Measurements from ENCODE around the gene ACSM5.

- TF ChIP-seq CTCF (IDR thresholded peaks at IDR 0.05) (no peak), POLR2A (IDR thresholded peaks at IDR 0.05) (no peak)
Measured at GRCh38 chr16:20393801-20394577, 15.3 kb upstream of the ACSM5 start.
